T-helper 1 cell (primary cell): Measurements from ENCODE around the gene PXT1.
A peak's percentile ranks its signal among the peaks of the same experiment; 100 is the strongest.
"Not testable (repeated sequence)": the region's sequence is repeated elsewhere in the genome, so short reads cannot be mapped to it uniquely, and the experiment has no call there.

Experiments used
- DNase-seq, 5 donors: peaks; one replicate each; pipeline ENCODE4 v3.0.0-alpha.2; 2012 to 2020

The PXT1 gene

GRCh38 chr6:36368421-36368820, 74.2 kb downstream of the PXT1 start:
- DNase-seq = no peak

GRCh38 chr6:36367743-36368142, 74.9 kb downstream of the PXT1 start:
- no peak for DNase-seq

- DNase-seq = no peak
These were observed 77.8 kb downstream of the PXT1 start for GRCh38 chr6:36364669-36365479.

- DNase-seq = not testable (repeated sequence)
These were observed 78.5 kb downstream of the PXT1 start for GRCh38 chr6:36364061-36364635.

GRCh38 chr6:36363371-36363752, 79.3 kb downstream of the PXT1 start:
- not testable (repeated sequence) for DNase-seq

GRCh38 chr6:36362551-36363370, 79.9 kb downstream of the PXT1 start:
- DNase-seq = no peak

GRCh38 chr6:36361071-36361470, 81.6 kb downstream of the PXT1 start:
- DNase-seq = no peak

- peak; percentile 33 to 67 (median 52) for DNase-seq
These were observed 82.2 kb downstream of the PXT1 start for GRCh38 chr6:36360241-36361054.

GRCh38 chr6:36358226-36358915, 84.3 kb downstream of the PXT1 start:
- no peak for DNase-seq

- DNase-seq = no peak
These were observed 84.8 kb downstream of the PXT1 start for GRCh38 chr6:36357872-36358225.

GRCh38 chr6:36355819-36356218, 86.8 kb downstream of the PXT1 start:
- DNase-seq = peak in 1 of 5 donors; percentile 44

GRCh38 chr6:36353411-36353915, 89.2 kb downstream of the PXT1 start:
- no peak for DNase-seq

- no peak for DNase-seq
These were observed 90.0 kb downstream of the PXT1 start for GRCh38 chr6:36352477-36353157.

GRCh38 chr6:36350681-36351571, 91.7 kb downstream of the PXT1 start:
- DNase-seq = no peak

- no peak for DNase-seq
These were observed 92.6 kb downstream of the PXT1 start for GRCh38 chr6:36350082-36350481.

GRCh38 chr6:36349240-36349639, 93.4 kb downstream of the PXT1 start:
- DNase-seq = no peak

- no peak for DNase-seq
These were observed 95.0 kb downstream of the PXT1 start for GRCh38 chr6:36347621-36348020.

GRCh38 chr6:36346486-36347273, 96.0 kb downstream of the PXT1 start:
- DNase-seq = no peak
